Stimulated activated CD4-positive, alpha-beta T cell treated with anti-CD3 and anti-CD28 coated beads, TNF-alpha, amount 100 ng/mL, for 1 hour (primary cell): ENCODE data around the gene PRKG1.
"Not testable (repeated sequence)": the region's sequence is repeated elsewhere in the genome, so short reads cannot be mapped to it uniquely, and the experiment has no call there.

Experiments
- DNase-seq, 3 donors: peaks; one replicate each; pipeline ENCODE4 v3.0.0-alpha.2; 2020; ENCODE audit warnings: low read depth in 3 of 3, low spot score in 1 of 3

The PRKG1 gene

DNA sequence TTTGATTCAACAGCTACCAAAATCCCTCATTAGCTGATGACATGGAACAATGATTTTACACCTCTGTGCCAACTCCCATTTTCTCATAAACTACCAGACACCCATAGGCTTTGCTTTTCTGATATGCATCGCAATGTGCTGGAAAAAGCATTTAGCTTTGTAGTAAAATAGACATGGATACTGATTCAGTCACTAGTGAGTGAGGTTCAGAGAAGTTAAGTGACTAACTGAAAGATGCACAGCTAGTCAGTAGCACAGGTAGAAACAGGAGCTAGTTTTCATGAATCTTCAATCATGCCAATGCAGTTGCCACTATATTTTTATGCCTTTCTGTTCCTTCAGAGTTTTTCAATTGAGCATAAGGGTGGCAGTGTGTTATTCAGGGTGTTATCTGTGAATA is 38.7 kb downstream of the PRKG1 start:
- DNase-seq, result no peak

DNA sequence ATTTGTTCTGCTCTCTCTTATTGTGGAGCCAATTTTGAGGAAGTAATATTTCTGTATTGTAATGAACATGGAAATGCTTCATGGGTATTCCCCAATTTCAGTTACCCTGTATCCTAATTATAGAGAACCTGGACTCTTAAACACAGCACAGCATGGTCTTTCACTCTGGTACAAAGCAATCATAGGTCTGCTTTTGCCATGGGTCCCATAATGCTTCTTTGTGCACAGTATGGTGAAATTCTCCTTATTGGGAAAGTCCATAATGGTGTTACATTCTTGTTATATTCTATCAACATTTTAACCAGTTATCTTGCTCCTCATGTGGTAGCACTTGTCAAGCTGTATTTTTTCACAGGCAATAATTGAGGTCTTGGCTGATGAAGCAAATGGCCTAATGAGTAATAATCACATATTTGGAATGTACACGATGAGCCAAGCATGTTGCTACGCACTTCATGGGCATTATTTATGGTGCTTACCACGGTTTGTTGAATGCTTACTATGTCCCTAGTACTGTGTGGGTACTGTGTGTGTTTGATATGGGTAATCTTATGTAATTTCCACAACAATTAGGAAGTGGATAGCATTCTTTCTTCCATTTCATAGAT is 42.9 kb downstream of the PRKG1 start:
- DNase-seq, result no peak

DNA sequence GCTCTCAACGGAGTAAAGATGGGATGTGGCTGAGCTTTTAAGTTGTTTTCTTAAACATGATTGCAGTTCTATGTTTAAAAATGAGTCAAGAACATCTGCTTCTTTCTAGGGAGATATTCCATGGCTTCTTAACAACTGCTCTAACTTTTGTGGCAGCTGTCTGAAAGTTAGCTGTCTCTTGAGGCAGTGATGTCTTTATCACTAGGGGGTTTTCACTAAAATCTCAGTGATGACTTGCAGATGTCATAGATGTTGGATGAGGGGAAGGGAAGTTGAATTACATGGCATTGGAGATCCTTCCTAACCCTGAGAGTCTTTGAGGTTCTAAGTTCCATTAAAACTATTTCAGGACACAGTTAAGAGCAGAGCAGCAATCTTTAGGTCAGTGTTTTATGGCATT is 43.5 kb downstream of the PRKG1 start:
- DNase-seq, result no peak

DNA sequence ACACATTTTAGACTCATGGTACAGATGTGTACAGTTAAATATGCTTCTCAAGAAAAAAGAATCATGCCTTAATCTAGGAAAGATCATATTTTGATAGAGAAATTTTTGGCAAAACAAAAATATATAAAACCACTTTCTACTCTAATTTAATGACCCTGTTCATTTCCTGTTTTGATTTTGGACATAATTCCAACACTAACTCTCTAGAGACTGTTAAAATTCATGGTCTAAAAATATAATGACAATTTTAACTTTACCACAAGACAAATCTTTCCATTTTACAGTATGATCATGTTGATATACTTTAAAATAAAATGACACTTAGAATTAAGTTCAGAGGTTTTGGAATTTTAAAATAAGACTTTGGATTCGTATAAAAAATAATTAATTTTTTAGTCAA is 45.2 kb downstream of the PRKG1 start:
- no peak for DNase-seq

DNA sequence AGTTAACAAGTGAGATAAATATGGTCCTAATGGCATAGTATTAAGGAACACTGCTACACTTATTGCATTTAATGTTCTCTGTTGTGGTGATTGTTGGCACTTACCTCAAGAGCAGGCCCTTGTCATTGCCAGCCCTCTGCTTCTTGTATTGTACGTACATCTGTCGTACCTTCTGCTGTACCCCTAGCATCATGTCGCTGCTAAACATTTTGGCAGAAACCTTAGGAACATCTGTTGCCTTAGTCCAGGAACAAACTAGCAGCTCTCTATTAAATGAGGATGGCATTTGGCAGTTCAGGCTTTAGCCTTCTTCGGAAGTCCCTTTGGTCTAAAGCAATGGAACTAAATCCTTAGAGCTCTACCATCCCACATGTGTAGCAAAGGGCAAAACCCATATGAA is 47.6 kb downstream of the PRKG1 start:
- no peak for DNase-seq

DNA sequence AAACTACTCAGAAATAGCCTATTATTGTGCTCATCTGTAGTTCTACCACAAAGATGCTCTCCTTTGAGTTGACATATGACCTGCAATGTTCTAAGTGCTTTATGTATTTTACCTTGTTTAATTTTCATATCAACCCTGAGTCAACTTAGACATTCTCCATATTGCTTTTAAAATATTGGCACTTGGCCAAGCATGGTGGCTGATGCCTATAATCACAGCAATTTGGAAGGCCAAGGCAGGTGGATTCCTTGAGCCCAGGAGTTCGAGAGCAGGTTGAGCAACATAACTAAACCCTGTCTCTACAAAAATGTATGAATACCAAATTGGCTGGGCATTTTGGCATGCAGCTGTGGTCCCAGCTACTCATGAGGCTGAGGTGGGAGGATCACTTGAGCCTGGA is 50.6 kb downstream of the PRKG1 start:
- no peak for DNase-seq

DNA sequence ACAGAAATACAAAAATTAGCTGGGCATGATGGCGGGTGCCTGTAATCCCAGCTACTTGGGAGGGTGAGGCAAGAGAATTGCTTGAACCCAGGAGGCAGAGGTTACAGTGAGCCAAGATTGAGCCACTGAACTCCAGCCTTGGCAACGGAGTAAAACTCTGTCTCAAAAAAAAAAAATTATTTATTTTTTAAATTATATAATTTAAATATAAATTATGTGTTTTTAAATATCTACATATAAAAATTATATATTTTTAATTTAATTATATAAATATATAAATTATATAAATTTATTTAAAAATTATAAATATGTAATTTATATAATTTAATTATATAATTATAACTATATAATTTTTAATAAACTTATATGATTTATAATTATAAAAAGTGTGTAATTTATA is 51.2 kb downstream of the PRKG1 start:
- DNase-seq, result no peak

DNA sequence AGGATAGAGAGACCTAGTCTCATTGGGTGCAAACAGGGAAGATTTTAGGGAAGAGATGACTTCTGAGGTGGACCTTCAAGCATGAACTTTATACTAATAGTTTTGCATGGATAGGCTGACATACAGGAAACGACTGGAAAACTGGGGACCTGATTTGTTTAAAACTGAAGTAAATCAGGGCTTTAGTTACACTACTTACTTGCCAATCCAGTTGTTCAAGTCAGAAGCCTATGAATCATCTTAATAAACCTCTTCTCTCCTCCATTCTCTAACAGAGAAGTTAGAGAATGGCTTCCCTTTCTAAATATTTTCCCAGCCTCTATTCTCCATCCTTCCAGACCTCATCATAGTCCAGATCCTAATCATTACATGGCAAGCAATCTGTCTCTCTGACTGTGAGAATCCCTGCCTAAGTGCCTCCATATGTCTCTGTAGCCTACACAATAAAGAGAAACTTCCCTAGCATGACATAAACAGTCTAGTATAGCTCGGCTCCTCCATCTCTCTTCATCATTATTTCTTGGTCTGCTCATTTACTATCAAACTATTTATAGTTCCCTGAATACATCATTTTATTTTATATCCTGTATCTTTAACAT is 55.8 kb downstream of the PRKG1 start:
- DNase-seq, result no peak

DNA sequence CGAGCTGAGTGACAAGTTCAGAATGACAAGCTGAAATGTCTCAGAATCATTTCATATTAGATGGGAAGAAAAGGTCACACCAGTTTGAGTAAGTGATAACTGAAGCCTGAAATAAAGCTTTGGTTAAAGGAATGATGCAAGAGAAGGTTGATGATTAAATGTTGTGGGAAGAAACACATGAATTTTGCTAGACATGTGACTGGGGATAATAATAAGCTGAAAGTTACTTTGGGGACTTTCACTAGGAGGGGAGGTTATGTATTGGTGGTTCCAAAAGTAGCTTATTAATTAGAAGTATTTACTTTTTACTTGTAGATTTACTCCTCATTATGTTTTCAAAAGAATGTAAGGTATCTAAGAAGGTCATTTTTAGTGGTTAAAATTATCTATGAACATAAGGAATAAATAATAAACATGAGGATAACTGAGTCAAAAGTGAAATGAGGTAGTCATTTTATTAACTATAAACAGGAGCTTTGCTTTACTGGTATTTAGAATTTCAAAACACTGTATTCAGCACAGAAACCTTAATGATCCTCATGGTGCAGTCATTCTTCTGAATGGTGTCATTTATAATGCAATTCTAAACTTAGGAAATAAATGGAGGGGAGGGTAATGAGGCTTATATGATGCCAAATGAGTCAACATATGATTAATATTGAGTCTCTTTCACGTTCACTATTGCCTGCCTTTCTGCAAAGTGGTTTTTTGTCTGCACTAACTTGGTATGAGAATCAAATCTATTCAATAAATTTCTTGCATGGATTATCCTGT is 63.7 kb downstream of the PRKG1 start:
- DNase-seq, result no peak

DNA sequence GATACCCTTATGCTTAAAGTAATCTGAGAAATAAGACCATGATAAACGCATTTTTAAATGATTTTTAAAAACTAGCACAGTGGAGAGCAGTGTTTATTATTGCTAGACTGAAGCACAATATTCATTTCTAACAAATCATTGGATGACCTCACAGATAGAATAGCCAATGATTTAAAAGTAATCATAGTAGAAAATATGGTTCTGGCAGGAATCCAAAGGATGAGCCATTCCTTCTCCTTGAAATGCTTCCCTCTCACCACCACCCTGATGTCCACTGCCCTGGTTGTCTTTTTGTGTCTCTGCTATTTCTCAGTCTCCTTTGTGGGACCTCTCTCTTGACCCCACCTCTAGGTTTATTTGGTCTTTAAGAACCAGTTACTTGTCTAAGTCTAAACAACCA is 64.9 kb downstream of the PRKG1 start:
- DNase-seq, result no peak

DNA sequence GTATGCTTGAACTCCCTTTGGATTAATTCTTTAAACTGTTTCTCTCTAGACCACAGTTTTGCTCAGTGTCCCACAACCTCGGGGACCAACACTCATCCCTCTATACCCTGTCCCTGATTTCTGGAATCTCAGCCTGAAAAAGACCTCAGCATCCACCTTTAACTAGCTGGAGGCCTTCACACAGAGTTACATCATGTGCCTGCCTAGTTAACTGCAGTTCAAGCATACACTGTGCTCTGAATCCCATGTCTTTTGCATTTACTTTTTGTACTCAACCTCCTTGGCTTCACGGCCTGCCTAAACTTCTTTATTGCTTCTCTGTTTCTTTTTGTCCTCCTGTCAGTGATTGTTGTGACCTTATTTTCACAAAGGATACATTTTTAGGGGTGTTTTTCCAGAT is 66.7 kb downstream of the PRKG1 start:
- no peak for DNase-seq

DNA sequence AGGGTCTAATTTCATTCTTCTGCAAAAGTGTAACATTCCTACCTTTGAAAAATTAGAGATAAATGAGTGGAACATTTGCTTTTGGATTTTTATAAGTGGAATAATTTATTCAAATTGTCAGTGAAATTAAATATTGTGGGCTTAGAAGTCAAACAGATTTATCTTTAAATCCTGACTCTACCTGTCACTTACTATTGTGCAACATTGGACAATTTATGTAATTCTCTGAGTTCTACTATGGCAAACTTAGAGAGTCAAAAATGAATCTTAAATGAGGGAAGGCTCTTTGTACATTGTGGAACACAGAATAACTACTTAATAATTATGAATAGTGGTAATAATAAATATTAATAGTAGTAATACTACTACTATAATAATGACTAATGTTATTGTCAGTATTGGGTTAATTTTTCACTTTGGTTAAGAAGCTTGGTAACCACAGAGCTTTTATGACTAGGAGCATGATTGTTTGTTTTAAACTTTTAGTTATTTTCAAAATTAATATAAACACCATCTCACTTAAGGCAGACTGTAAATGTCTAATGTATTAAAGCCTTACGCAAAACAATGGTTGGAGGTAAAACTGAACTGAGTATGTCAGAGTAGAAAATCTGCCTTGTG is 70.0 kb downstream of the PRKG1 start:
- DNase-seq, result no peak

DNA sequence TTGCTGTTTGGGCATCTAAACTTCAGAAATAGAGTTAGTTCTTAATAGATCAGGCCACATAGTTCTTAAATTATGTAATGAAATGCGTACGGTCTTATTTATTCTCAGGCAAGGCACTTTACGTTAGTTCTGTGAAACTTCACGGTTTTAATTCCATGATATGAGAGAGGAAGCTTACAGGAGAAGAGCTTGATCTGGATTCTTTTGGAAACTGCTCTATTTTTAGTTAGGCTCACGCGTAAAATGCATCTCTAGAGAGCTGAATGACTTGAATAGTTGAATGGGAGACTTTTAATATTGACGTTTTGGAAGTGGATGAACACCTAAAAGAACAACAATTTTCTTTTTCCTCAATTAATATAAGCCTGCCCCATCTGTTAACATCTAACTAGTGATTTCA is 71.1 kb downstream of the PRKG1 start:
- DNase-seq, result no peak

DNA sequence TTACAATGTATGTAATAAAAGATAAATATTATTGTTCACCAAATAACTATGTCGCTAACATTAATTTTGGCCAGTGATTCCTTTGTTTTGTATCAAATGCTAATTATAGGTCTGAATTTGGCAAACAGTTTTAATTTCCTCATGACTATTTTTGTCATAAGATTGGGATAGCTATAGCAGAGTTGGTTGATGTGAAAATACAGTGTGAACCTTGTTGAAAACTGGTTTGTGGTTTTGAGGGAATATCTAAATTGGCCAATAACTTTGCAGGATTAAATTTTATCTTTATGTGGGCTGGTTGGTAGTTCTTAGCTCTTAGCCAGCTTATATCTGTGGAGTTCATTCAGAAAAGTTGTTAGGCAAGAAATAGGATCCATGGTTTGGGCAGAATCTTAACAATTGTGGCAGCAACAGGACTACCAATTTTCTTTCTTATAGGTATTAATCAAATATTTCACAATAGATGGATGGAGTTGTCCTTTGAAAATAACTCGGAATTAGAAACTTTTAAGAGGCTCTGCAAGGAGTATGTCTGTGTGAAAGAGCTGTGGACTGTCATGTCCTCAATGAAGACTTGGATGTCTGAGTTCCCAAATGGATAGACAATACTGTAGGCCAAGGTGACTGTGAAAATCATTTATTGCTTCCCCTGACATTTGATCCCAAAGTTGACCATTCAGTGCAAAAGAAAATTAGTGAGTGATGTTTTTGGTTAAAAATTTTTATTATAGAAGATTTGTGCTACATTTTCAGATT is 73.5 kb downstream of the PRKG1 start:
- DNase-seq, result no peak

DNA sequence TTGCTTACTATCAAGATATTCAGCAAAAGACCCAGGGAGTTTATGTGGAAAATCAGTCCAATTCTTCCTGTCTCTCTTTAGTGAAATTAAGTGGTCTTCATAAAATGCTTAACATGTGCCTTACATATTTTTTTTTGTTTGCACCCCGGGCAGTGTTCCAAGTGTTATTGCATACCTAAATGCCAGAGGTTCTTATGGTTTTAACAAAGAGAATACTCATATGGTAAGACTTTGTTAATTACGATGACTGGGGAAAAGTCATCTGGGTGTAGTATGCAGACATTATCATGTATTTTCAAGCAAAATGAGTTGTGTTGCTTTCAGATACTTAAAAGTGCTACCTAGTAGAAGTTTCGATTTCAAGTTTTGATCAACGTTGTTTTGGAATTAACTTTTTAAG is 82.6 kb downstream of the PRKG1 start:
- no peak for DNase-seq

DNA sequence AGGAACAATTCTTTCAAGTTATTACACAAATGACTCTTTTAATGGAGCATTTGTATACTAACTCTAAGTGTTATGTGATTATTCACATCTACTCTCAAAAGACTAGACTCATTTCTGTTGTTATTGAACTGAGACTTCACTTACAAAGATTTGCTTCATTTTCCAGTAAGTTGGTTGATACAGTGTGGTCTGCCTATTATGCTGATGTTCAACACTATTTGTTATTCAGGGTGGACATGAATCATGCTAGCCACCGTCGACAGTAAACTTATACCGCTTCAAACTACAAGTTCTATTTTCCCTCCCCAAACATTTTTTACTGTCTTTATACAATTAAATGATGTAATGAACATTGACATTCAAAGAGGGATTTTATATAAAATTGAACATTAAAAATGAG is 84.5 kb downstream of the PRKG1 start:
- no peak for DNase-seq

DNA sequence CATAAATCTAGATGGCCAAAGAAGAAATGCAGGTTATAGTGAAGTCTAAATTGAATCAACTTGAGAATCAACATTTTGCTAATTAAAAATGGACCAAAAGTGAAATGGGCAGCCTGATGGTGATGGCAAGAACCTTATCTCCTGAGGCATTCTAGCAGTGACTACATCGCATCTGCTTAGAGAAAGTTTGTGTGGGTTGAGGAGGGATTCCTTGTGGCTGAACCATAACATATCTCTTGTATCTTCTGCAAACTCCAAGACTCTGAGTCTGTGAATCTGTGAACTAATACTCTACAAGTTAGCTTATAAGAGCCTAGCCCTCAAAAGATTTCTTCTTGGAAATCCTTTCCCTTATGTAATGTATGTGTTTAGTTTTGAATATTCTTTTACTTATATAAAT is 85.6 kb downstream of the PRKG1 start:
- DNase-seq, result no peak

DNA sequence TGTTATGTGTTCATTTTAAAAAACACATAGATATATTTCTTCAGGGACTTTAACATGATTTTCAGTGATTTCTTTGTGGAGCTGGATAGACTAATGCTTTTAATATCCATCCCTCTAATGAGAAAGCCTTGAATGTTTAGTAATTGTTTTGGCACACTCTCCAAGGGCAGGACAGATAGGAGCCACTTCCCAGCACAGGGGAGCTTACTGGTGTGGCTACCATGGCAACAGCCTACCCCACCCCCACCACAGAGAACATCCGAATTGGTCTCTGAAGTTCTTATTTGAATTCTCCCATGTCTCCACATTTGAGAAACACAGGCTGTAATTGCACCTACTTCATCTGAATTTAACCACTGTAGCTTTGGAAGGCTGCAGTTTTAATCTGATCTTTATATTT is 87.7 kb downstream of the PRKG1 start:
- DNase-seq, result no peak

DNA sequence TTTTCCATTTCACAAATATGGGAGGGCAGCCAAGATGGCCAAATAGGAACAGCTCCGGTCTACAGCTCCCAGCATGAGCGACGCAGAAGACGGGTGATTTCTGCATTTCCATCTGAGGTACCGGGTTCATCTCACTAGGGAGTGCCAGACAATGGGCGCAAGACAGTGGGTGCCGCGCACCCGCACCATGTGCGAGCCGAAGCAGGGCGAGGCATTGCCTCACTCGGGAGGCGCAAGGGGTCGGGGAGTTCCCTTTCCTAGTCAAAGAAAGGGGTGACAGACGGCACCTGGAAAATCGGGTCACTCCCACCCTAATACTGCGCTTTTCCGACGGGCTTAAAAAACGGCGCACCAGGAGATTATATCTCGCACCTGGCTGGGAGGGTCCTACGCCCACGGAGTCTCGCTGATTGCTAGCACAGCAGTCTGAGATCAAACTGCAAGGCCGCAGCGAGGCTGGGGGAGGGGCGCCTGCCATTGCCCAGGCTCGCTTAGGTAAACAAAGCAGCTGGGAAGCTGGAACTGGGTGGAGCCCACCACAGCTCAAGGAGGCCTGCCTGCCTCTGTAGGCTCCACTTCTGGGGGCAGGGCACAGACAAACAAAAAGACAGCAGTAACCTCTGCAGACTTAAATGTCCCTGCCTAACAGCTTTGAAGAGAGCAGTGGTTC is 89.2 kb downstream of the PRKG1 start:
- not testable (repeated sequence) for DNase-seq

DNA sequence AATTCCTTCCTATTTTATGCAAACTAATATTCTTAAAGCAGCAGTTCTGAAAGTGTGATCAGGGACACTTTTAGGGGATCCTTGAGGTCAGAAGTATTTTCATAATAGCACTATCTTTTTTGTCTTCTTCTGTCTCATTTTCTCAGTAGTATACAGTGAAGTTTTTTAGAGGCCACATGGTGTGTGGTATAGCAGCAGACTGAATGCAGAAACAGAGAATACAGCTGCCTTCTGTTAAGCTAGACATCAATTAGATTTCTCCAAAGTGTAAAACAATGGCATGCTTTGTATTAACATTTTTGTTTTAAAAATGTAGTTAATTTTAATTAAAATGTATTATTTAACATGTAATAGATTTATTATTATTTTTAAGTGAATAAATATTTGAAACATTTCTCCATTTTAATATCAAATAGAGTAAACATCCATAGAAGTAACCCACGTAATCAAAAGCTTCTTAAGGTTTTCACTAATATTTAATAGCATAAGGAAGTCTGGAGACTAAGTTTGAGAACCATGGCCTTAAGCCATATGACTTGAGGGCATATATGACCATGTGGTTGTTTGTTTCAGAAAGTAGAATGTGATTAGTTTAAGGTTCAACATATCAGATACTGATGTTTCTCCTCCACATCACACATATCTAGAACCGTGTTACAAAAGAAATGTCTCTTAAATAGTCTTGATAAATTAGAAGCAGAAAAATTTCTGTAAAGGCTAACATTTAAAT is 94.0 kb downstream of the PRKG1 start:
- no peak for DNase-seq
